HCT116 (cell line): ENCODE measurements around the gene OR6N2.

Experiments
- CEBPB ChIP-seq: IDR thresholded peaks from 2 replicates; pipeline ENCODE4 v1.6.1; 2012; ENCODE audit warnings: low read depth
- EZH2 ChIP-seq: fragments of 200-600 bp; sonication (generic); IDR thresholded peaks from 2 replicates; pipeline ENCODE4 v1.6.1; 2017; ENCODE audit warnings: antibody characterized with exemption, mixed run types
- JUND ChIP-seq: IDR thresholded peaks from 2 replicates; pipeline ENCODE4 v1.6.1; 2012
- POLR2AphosphoS5 ChIP-seq: IDR thresholded peaks from 2 replicates; pipeline ENCODE4 v1.6.1; 2011; ENCODE audit warnings: mild to moderate bottlenecking, low read depth, low read length, moderate library complexity
- SP1 ChIP-seq: IDR thresholded peaks from 2 replicates; pipeline ENCODE4 v1.6.1; 2012; ENCODE audit warnings: low read depth
- TF ChIP-seq, protein P1 (sequence below): IDR thresholded peaks from 2 replicates; pipeline ENCODE4 v1.6.1; 2011; ENCODE audit warnings: mild to moderate bottlenecking, low read length, moderate library complexity; ENCODE audit not compliant: insufficient replicate concordance; ENCODE audit errors: extremely low read depth
- TF ChIP-seq, protein P2 (sequence below), 3 experiments: fragments of 200-600 bp in 1 of 3; sonication (generic) in 1 of 3; IDR thresholded peaks in 2 of 3; conservative IDR thresholded peaks in 1 of 3; 2 replicates each; pipeline ENCODE4 v1.5.1; 2012 to 2017; ENCODE audit warnings: low read depth in 2 of 3, low read length in 2 of 3, antibody characterized with exemption in 1 of 3, borderline replicate concordance in 1 of 3, control low read depth in 1 of 3, mild to moderate bottlenecking in 1 of 3, mixed read lengths in 1 of 3, mixed run types in 1 of 3, moderate library complexity in 1 of 3; ENCODE audit not compliant: insufficient read depth in 1 of 3

DNA sequence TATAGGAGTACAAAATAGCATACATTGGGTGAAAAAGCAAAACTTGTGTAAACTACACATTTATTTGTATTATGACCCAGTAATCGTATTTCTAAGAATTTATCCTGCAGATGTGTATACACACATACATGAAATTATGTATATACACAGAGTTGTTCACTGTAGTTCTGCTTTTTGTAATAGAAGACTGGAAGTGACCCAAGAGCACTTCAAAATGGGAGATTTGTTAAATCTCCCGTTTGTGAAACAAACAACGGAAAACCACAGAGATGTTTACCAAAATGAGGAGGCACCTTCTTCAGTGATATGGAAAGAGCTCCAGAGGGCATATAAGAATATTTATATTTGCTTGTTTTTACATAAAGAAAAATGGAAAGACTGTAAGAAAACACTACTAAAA is 32.2 kb upstream of the OR6N2 start:
- TF ChIP-seq, protein P1, sequence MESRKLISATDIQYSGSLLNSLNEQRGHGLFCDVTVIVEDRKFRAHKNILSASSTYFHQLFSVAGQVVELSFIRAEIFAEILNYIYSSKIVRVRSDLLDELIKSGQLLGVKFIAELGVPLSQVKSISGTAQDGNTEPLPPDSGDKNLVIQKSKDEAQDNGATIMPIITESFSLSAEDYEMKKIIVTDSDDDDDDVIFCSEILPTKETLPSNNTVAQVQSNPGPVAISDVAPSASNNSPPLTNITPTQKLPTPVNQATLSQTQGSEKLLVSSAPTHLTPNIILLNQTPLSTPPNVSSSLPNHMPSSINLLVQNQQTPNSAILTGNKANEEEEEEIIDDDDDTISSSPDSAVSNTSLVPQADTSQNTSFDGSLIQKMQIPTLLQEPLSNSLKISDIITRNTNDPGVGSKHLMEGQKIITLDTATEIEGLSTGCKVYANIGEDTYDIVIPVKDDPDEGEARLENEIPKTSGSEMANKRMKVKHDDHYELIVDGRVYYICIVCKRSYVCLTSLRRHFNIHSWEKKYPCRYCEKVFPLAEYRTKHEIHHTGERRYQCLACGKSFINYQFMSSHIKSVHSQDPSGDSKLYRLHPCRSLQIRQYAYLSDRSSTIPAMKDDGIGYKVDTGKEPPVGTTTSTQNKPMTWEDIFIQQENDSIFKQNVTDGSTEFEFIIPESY, result no peak
- no peak for TF ChIP-seq CEBPB
- TF ChIP-seq EZH2, result no peak
- TF ChIP-seq, protein P2, sequence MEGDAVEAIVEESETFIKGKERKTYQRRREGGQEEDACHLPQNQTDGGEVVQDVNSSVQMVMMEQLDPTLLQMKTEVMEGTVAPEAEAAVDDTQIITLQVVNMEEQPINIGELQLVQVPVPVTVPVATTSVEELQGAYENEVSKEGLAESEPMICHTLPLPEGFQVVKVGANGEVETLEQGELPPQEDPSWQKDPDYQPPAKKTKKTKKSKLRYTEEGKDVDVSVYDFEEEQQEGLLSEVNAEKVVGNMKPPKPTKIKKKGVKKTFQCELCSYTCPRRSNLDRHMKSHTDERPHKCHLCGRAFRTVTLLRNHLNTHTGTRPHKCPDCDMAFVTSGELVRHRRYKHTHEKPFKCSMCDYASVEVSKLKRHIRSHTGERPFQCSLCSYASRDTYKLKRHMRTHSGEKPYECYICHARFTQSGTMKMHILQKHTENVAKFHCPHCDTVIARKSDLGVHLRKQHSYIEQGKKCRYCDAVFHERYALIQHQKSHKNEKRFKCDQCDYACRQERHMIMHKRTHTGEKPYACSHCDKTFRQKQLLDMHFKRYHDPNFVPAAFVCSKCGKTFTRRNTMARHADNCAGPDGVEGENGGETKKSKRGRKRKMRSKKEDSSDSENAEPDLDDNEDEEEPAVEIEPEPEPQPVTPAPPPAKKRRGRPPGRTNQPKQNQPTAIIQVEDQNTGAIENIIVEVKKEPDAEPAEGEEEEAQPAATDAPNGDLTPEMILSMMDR (IDR thresholded peaks at IDR 0.05 in 2 of 3, conservative IDR thresholded peaks at IDR 0.05 in 1 of 3; ENCODE audit: borderline replicate concordance in 1 of 3, insufficient read depth in 1 of 3, low read depth in 2 of 3, low read length in 2 of 3), result no peak
- no peak for TF ChIP-seq SP1
- no peak for TF ChIP-seq JUND
- TF ChIP-seq POLR2AphosphoS5, result no peak
